ENCODE results near the gene MTA2. TPM values are rescaled to one million over a fixed set of nuclear protein-coding genes. Genes with fewer than 3 reads are reported as not detected.

MTA2 gene
- total and polyA plus RNA-seq, 12 donors: 63.9 to 97.3 (median 73.5) TPM

DNA sequence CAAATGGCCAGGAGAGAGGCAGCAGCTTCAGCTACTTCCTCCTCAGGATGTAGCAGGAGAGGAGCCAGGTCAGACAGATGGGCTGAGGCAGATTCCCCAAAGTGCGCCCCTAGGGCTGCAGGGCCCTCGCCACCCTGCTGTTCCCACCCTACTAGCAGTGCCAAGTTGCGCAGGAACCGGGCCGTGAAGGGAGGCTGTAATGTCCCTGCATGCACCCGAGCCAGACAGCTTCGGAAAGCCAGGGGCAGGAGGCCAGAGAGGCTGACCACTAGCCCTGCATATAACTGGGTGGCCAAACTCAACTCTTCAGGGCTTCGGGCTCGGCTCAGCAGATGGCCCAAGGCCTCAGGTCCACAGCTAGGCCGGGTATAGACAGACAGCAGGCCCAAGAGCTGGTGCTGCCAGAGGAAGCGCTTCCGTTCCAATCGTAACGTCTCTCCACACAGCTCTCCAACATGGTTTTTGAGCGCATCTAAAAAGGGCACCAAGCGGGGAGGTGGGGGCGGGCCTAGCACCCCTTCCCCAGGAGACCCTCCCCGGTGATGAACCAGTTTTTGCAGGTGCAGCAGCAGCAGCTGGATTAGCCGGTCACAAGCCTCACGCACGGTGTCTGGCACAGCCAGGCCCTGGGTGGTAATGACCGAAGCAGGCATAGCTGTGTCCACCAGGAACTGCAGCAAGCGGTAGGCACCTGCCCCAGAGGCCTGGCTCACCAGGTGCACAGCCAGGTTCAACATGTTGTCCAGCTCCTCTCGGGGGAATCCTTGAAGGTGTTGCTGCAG, 46.7 kb upstream of the MTA2 start:
- no peak for TF ChIP-seq POLR2A (IDR thresholded peaks at IDR 0.05)
- TF ChIP-seq, protein P1, sequence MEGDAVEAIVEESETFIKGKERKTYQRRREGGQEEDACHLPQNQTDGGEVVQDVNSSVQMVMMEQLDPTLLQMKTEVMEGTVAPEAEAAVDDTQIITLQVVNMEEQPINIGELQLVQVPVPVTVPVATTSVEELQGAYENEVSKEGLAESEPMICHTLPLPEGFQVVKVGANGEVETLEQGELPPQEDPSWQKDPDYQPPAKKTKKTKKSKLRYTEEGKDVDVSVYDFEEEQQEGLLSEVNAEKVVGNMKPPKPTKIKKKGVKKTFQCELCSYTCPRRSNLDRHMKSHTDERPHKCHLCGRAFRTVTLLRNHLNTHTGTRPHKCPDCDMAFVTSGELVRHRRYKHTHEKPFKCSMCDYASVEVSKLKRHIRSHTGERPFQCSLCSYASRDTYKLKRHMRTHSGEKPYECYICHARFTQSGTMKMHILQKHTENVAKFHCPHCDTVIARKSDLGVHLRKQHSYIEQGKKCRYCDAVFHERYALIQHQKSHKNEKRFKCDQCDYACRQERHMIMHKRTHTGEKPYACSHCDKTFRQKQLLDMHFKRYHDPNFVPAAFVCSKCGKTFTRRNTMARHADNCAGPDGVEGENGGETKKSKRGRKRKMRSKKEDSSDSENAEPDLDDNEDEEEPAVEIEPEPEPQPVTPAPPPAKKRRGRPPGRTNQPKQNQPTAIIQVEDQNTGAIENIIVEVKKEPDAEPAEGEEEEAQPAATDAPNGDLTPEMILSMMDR (IDR thresholded peaks at IDR 0.05): no peak
- intact Hi-C loops (cut with DNase I): no loop called here
- no peak for DNase-seq
- peaks cover 0 to 30% of the 10 kb centered on the region in 2 donors for H3K36me3 ChIP-seq (replicated peaks in 1 of 2)
- H3K9me3 ChIP-seq (replicated peaks in 1 of 3): no peaks in the 10 kb centered on the region
- no peak overlapping the region for H3K4me3 ChIP-seq
- H3K27ac ChIP-seq: no peak overlapping the region
- peaks cover 21 to 37% of the 10 kb centered on the region in 2 donors for H3K4me1 ChIP-seq (replicated peaks in 1 of 2)
- WGBS, 4 donors: 86 to 94% (median 91%) methylated on average over 7 to 24 of the region's 24 CpGs
- H3K27me3 ChIP-seq: no peaks in the 10 kb centered on the region

DNA sequence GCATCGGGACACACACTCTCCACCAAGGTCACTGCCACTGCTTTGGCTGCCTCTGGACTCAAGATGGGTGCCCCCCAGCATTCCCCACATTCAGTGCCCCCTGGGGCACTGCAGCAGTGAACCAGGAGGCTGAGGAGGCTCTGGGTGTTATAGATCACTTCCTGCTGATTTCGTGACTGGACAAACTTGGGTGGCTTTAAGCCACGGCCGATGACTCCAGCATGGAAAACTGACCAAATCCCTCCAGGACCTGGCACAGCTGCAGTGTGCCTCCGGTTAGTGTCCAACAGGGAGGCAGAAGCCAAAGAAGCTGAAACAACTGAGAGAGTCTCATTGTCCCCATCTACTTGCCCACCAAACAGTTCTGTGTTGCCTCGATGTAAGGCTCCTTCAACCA, 45.9 kb upstream of the MTA2 start:
- Histone ChIP-seq H3K4me3 (no peak overlapping the region), H3K4me1 (replicated peaks in 1 of 2) (peaks cover 20 to 36% of the 10 kb centered on the region in 2 donors), H3K27me3 (no peaks in the 10 kb centered on the region), H3K36me3 (replicated peaks in 1 of 2) (peaks cover 0 to 34% of the 10 kb centered on the region in 2 donors), H3K27ac (no peak overlapping the region), H3K9me3 (replicated peaks in 1 of 3) (no peaks in the 10 kb centered on the region)
- no peak for DNase-seq
- 63 to 100% (median 75%) methylated on average over 1 to 6 of the region's 6 CpGs for WGBS, 4 donors
- TF ChIP-seq, protein P1 (IDR thresholded peaks at IDR 0.05): no peak
- TF ChIP-seq POLR2A (IDR thresholded peaks at IDR 0.05): no peak
- intact Hi-C loops (cut with DNase I): no loop called here

DNA sequence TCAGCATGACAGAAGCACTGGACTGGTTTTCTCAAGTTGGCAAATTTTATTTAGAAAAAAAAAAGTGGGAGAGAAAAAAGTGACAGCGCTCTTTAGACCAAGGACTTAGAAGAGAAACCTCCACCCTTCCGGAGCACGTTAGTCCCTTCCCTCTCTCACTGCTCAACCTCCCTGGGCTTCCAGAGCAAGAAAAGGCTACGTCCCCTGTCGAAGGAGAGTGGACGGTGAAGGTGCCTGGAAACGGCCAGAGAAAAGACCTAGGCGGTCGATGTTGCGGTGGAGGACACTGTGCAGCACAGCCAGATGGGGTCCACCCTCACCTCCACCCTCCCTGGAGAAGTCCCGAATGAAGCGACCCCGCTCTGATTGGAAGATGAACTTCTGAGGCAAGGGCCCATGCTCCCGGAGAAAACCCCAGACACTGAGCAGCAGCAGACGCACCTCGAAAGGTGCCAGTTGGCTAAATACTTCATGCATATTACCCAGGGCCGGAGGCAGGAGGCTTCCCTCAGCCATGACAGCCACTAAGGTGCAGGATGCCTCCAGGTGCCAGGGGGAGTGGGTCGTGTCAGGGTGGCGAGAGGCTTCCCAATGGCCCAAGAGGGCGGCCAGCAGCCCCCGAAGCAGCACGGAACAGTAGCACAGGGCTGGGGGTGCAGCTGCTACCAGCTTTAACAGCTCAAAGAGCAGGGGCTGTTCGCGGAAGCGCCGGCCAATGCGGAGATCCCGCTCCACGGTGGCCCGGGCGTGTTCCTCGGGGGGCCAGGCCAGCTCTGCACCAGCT, 45.4 kb upstream of the MTA2 start:
- TF ChIP-seq POLR2A (IDR thresholded peaks at IDR 0.05): no peak
- TF ChIP-seq, protein P1 (IDR thresholded peaks at IDR 0.05): no peak
- DNase-seq: peak in 1 of 7 donors; percentile 26
- intact Hi-C loops (cut with DNase I): no loop called here
- no peaks in the 10 kb centered on the region for H3K27me3 ChIP-seq
- peaks cover 0 to 34% of the 10 kb centered on the region in 2 donors for H3K36me3 ChIP-seq (replicated peaks in 1 of 2)
- H3K4me1 ChIP-seq (replicated peaks in 1 of 2): peaks cover 14 to 30% of the 10 kb centered on the region in 2 donors
- peak overlapping the region in 2 of 5 donors; percentile 57 to 95 for H3K27ac ChIP-seq
- WGBS, 4 donors: 39 to 60% (median 46%) methylated on average over 20 to 32 of the region's 32 CpGs
- H3K4me3 ChIP-seq: no peak overlapping the region
- H3K9me3 ChIP-seq (replicated peaks in 1 of 3): no peaks in the 10 kb centered on the region
